ENCODE results near the gene OGFR.

DNA sequence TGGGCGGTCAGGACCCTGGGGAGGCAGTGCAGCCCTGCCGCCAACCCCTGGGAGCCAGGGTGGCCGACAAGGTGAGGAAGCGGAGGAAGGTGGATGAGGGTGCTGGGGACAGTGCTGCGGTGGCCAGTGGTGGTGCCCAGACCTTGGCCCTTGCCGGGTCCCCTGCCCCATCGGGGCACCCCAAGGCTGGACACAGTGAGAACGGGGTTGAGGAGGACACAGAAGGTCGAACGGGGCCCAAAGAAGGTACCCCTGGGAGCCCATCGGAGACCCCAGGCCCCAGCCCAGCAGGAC lies 8.2 kb downstream of the OGFR start:
- no peak for TF ChIP-seq SUZ12 (IDR thresholded peaks at IDR 0.05)
- no peak for TF ChIP-seq NFRKB (IDR thresholded peaks at IDR 0.05)
- TF ChIP-seq BHLHE40 (IDR thresholded peaks at IDR 0.05; ENCODE audit: borderline replicate concordance) = no peak
- no peak for TF ChIP-seq ELF4 (IDR thresholded peaks at IDR 0.05)
- TF ChIP-seq L3MBTL2 (conservative IDR thresholded peaks at IDR 0.05) = no peak
- TF ChIP-seq SP1 (IDR thresholded peaks at IDR 0.05) = no peak
- no peak for TF ChIP-seq LEF1 (IDR thresholded peaks at IDR 0.05; ENCODE audit: borderline replicate concordance)
- TF ChIP-seq ARNT (IDR thresholded peaks at IDR 0.05) = no peak

All from HEK293T (cell line).